ENCODE data around the gene SLC2A4RG.

Gene SLC2A4RG

DNA sequence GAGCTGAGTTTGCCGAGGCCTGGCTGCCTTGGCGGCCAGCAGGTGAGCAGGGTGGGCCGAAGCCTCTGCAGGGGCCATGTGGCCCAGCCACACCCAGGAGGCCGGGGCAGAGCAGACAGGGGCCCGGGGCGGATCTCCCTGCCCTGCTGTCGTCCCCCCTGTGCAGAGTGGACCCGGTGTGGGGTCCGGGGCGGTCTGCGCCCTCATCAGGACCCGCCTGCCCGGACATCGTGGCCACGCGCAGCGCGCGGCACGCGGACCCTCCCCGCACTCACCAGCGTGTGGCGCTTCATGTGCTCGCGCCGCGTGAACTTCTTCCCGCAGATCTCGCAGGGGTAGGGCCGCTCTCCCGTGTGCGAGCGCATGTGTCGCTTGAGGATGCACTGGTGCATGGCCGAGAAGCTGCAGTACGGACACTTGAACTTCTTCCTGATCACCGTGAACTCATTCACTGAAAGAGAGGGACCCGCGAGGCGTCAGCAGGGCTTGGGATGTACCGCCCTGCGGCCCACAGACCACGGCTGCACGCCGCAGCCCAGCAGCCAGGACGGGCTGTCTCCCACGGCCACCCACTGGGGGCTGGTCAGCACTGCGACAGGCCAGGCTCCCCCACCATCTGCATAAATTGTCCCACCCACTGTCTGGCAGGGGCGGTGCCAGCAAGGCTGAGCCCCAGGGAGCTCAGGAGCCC is 13.0 kb downstream of the SLC2A4RG start:
- DNase-seq (ENCODE audit: low read depth in 3 of 3) = no peak

DNA sequence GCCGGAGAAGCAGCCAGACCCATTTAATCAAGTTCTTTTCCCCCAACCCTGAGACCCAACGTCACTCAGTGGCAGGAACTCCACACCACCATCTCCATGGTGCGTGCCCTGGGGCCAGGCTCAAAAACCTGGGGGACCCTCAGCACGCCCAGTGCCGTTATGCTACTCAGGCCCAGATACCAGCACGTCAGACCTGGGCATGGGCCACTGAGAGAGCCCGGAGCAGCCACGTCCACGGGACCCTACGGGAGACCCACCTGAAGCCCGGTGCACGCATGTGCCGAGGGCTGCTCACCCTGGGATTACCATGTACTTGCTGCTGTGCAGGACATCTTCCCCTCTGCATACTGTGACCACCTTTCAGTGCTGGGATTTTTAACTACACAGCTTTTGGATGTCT is 13.8 kb downstream of the SLC2A4RG start:
- DNase-seq (ENCODE audit: low read depth in 3 of 3) = no peak

GRCh38 chr20:63754008-63754407 is 14.4 kb downstream of the SLC2A4RG start:
- no peak for DNase-seq (ENCODE audit: low read depth in 3 of 3)

DNA sequence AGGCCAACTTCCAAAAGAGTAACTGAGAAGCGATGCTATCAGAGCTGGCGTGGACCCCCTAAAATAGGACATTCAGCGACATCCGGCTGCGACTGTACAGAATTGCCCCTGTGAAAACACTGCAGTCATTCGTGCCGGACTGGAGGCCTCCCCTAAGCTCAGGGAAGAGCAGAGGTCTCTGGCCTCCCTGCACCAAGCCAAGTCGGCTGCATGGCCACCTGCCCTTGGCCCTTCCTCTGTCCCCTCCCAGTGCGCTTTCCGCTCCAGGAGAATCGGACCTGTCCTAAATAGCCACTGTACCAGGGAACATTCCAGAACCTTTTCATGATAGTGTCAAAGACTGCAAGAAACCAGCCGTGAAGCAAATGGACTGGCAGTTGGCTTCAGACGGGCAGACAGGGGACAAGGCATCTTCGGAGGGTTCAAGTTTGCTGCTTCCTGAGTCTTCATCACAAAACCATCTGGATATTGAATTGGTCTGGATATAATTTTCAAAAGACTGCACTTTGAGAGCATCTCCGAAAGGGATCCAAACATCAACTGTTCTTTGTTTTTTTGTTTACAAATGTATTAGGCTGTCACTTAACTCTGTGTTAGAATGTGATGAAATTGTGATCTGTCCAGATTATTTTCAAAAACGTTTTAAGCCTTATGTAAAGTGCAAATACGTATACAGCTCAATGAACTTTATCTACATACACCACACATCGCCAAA is 16.5 kb downstream of the SLC2A4RG start:
- DNase-seq (ENCODE audit: low read depth in 3 of 3) = no peak

DNA sequence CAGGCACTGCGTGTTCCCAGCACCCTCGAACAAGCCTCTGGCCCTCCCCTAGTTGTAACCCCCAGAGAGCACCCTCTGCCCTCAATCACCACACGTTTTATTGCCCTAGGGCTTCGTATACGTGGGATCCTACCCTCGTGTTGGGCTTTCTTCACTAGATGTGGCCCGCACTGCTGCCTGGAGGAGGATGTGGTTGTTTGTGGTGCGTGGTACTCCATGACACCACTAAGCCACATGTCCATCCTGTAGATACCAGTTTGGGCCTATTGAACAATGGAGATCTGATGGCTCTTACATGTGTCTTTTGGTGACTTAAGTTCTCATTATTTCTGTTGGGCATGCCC is 17.0 kb downstream of the SLC2A4RG start:
- DNase-seq (ENCODE audit: low read depth in 3 of 3) = no peak

DNA sequence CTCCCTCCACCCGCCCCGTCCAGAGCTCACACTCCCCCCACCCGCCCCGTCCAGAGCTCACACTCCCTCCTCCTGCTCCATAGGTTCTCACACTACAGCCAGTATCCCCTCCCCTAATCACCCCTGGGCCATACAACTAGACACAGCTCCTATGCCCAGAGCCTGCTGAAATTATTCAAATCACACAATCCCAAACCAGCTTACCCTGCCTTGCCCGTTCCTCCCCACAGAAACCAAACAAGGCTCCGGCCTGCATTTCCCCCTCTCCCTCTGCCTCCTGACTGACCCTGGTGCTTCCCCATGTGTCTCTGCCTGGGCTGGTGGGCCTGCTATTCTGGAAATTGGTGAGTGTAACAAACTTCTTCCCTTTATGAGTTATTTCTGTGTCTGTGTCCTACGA is 18.6 kb downstream of the SLC2A4RG start:
- DNase-seq (ENCODE audit: low read depth in 3 of 3) = no peak

DNA sequence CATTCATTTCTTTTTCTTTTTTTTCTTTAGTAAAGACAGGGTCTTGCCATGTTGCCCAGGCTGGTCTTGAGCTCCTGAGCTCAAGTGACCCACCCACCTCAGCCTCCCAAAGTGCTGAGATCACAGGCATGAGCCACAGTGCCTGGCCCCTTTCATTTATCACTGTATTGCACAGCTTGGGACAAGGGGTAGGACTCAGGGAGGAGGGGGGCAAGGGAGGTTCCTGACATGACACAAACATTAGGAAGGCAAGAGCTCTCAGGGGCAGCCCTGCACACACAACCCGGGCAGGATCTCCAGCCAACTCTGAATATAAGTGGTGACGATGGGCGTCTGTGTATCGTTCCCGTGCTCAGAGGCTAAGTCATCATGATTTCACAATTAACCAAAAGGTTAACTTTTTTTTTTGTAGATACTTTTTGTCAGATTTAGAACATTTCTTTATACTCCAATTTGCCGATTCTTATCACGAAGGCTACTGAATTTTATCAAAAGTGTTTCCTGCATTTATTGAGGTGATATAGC is 19.9 kb downstream of the SLC2A4RG start:
- no peak for DNase-seq (ENCODE audit: low read depth in 3 of 3)

DNA sequence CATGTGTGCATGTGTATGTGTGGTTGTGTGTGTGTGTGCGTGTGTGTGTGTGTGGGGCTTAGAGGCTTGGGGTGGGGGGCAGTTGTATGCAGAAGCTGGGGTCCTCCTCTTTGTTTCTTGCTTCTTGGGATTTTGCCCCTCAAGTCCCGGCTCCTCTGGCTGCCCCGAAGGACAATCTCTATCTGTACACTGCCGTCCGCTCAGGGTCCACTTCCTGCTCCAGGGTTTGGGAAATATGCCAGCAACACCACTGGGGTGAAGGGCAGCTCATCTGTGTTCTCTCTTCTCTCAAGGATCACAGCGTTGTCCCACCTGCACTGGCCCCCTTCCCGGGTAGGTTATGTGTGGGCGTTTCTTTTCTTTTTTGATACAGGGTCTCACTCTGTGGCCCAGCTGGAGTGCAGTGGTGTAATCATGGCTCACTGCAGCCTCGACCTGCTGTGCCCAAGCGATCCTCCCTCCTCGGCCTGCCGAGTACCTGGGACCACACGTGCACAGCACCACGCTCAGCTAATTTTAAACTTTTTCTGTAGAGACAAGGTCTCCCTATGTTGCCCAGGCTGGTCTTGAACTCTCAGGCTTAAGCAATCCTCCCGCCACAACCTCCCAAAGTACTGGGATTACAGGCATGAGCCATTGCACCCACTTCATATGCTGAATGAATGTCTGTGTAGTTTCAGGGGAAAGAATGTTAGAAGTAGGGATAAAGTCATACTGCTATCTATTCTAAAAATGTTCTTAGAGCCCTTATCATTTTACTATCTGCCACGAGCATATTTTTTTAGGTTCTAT is 25.7 kb downstream of the SLC2A4RG start:
- no peak for DNase-seq (ENCODE audit: low read depth in 3 of 3)

GRCh38 chr20:63765902-63766301 is 26.3 kb downstream of the SLC2A4RG start:
- DNase-seq (ENCODE audit: low read depth in 3 of 3) = no peak

- DNase-seq (ENCODE audit: low read depth in 3 of 3) = no peak
Measured at GRCh38 chr20:63766695-63767426, 27.3 kb downstream of the SLC2A4RG start.

DNA sequence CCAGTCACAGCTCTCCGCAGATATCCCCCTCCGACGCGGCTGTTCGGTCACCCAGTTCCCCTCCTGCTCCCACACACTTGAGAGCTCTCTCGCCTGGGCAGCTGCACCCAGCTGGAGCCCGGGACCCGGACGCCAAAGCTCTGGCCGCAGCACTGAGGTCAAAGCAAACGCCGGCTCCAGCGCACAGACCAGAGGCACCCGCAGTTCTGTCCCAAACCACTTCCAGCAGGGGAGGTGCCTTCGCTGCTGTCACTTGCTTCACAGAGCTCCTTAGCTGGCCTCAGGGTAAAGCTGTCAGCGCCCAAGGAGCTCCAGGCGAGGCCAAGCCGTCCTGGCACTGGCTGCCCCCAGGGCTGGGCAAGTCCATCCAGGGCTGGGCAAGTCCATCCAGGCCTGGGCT is 27.9 kb downstream of the SLC2A4RG start:
- no peak for DNase-seq (ENCODE audit: low read depth in 3 of 3)

GRCh38 chr20:63767886-63768285 is 28.3 kb downstream of the SLC2A4RG start:
- DNase-seq (ENCODE audit: low read depth in 3 of 3) = no peak

DNA sequence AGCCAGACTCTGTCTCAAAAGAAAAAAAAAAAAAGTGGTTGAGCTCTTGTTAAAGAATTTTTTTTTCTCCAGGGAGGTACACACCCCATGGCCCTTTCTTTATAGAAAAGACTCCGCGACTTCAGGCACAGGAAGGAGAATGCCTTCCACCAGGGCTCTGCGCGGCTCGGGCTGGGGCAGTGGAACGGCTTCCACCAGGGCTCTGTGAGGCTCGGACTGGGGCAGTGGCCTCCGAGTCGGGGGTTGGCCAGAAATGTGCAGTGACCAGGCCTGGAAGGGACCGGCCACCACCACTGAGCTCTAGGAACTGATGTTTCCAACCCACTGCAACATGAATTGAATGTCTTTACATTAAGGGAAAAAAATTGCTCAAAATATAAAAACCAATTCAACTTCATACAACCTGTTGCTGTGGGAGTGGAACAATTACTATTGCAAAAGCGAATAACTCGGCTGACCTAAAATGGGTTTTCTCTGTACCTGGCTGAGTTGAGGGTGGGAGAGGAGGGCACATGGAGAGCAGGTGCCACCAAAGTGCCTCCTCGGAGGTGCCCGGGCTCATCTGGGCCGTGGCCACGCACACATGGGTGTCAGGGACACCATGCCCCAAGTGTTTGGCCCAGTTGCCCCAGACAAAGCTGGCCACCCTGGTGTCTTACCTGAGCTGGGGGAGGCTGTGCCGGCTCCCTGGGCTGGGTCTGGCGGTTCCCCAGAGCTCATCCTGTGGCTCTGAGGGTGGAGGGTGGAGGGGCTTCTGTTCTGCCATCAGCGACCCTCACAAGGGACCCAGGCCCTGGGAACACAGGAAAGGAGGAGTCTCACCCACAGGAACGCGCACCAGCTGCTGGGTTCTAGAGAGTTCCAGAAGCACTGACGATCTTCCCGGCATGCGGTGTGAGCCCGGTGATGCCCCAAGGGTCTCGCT is 29.3 kb downstream of the SLC2A4RG start:
- DNase-seq (ENCODE audit: low read depth in 3 of 3) = no peak

GRCh38 chr20:63769891-63770474 is 30.4 kb downstream of the SLC2A4RG start:
- no peak for DNase-seq (ENCODE audit: low read depth in 3 of 3)

DNA sequence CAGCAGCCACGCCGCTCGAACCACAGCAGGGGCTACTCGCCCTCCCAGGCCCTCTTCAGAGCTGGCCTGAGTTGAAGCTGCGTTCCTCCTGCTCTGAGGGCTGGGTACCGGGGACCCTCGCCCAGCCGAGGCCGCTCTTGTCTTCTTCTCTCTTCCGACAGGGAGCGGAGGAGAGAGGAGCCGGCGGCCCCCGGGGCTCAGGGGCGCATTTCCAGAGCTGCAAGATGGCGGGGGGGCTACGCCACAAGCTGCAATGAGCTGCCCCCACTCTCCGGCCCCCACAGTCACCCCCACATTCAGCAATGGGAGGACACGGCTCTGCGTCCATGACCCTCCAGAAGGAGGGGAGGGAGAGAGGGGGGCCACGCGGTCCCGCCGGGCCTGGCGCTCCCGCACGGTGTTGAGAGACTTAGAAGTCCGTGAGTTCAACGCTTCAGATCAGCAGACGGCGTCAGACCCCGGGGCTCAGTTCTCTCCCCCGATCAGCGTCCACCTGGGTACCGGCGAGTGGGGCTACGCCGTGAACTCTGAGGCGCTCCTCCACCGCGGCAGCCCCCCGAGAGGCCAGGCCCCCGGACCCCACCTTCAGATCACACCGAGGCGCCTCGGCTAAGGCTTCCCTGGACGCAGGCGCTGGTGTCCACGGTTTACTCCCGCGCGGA is 31.6 kb downstream of the SLC2A4RG start:
- no peak for DNase-seq (ENCODE audit: low read depth in 3 of 3)

GRCh38 chr20:63772781-63773518 is 33.4 kb downstream of the SLC2A4RG start:
- DNase-seq (ENCODE audit: low read depth in 3 of 3) = no peak

DNA sequence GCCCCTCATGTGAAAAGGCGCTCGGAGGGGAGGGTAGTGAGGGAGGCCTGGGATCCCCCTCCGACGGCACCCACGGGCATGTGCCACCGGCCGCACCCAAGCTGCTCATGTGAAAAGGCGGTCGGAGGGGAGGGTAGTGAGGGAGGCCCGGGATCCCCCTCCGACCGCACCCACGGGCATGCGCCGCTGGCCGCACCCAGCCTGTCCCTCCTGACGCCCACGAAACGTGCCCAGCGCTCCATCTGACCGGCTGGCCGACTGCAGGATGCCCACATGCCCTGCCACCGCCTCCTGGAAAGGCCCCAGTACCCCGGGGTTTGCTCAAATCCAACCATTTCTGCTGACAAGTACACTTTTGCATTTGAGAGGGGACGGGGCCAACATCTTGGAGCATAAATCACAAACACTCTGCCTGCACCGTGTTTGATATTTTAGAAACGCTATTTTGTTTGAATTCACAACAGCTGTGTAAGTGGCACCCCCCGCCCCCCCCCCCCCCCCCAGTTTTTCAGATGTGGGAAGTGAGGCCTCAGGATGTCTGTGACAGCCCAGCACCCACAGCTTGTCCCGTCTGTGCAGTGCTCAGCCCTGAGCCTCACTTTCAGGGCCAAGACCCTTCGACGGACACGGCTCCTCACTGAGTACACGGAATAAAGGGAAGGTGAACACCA is 34.1 kb downstream of the SLC2A4RG start:
- no peak for DNase-seq (ENCODE audit: low read depth in 3 of 3)

GRCh38 chr20:63774306-63774705 is 34.7 kb downstream of the SLC2A4RG start:
- no peak for DNase-seq (ENCODE audit: low read depth in 3 of 3)

Measured in stimulated activated CD4-positive, alpha-beta T cell treated with anti-CD3 and anti-CD28 coated beads, TNF-alpha, amount 100 ng/mL, for 4 hours (primary cell).